Activated CD8-positive, alpha-beta T cell treated with anti-CD3 and anti-CD28 coated beads for 36 hours (primary cell): ENCODE results near the gene ADGRB3. TPM values are rescaled to one million over a fixed set of nuclear protein-coding genes. Genes with fewer than 3 reads are reported as not detected.
"Not testable (repeated sequence)": the region's sequence is repeated elsewhere in the genome, so short reads cannot be mapped to it uniquely, and the experiment has no call there.

Experiments used
- ATAC-seq: fragments of 200-7000 bp; cut with Tn5 transposase; one replicate; pipeline ENCODE4 v1.10.0; 2021; ENCODE audit warnings: mild to moderate bottlenecking, moderate library complexity
- CTCF ChIA-PET: fragments of 350-600 bp; sonication (Branson Sonifier 250); formaldehyde crosslinking; loops from one replicate; lab custom pipeline; 2021; ENCODE audit warnings: antibody characterized with exemption; lab: Charles Lee
- POLR2A ChIA-PET: fragments of 350-600 bp; sonication (Branson Sonifier 250); formaldehyde crosslinking; loops from one replicate; lab custom pipeline; 2021; ENCODE audit warnings: antibody characterized with exemption; lab: Charles Lee
- DNase-seq: peaks from one replicate; pipeline ENCODE4 v3.0.0-alpha.2; 2020
- H3K27ac Mint-ChIP-seq: one replicate; pipeline ENCODE4 v1.8.0; 2021; ENCODE audit warnings: mild to moderate bottlenecking, mixed read lengths
- H3K27me3 Mint-ChIP-seq: one replicate; pipeline ENCODE4 v1.8.0; 2021; ENCODE audit warnings: mixed read lengths
- H3K36me3 Mint-ChIP-seq: one replicate; pipeline ENCODE4 v1.8.0; 2021; ENCODE audit warnings: low read depth, mixed read lengths
- H3K4me1 Mint-ChIP-seq: one replicate; pipeline ENCODE4 v1.8.0; 2021; ENCODE audit warnings: low read depth, mixed read lengths
- H3K4me3 Mint-ChIP-seq: one replicate; pipeline ENCODE4 v1.8.0; 2021; ENCODE audit warnings: mild to moderate bottlenecking, moderate library complexity, mixed read lengths
- H3K9me3 Mint-ChIP-seq: one replicate; pipeline ENCODE4 v1.8.0; 2021; ENCODE audit warnings: mixed read lengths
- intact Hi-C: fragments of 100-400 bp; cut with micrococcal nuclease; formaldehyde crosslinking; loops from one replicate; pipeline ENCODE4 v1.10.0; 2022
- total RNA-seq, 2 experiments: library from RNA; stranded (reverse); gene quantifications; one replicate each; pipeline ENCODE4 v1.2.3, GENCODE V29; 2021
- TF ChIP-seq, protein P1 (sequence below): fragments of 200-600 bp; IDR thresholded peaks from one replicate; pipeline ENCODE4 v1.8.0; 2022; ENCODE audit warnings: antibody characterized with exemption, mild to moderate bottlenecking

The ADGRB3 gene
- total RNA-seq, 2 experiments from 2014 or later = not detected

DNA sequence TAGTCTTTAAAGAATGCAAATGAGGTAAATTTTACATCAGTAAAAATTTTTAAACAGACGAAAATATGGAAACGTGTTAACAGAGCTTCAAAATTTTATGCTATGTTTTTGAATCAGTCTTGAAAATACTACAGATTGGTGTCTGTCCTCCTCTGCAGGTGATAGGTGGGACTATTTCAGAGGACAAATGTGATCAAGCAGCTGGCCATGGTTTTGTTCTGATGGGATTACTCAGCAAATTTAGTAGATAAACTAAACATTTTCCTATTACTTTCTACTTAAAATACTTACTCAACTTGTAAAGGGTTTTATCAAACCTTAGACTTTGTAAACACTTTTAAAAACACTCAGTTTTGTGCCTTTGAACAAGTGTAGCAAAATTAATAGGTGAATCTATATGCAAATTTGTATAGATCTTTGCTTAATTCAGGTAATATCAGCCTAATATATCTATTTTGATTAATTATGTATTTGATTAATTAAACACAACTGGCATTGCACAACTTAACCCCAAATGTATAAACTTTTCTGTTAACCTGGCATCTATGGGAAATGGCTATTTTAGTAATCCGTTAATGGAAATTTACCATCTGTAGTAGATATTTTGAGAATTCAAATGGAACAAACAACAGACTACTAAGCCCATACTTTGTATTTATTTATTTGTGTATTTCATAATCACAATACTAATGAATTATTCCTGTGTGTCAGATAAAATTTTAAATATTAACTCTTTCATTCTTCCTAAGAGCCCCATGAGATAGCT lies 22.5 kb downstream of the ADGRB3 start:
- DNase-seq = no peak
- H3K9me3 Mint-ChIP-seq = no peaks in the 10 kb centered on the region
- H3K4me3 Mint-ChIP-seq = no peak overlapping the region
- H3K27me3 Mint-ChIP-seq = no peaks in the 10 kb centered on the region
- POLR2A ChIA-PET = no interaction called here
- TF ChIP-seq, protein P1, sequence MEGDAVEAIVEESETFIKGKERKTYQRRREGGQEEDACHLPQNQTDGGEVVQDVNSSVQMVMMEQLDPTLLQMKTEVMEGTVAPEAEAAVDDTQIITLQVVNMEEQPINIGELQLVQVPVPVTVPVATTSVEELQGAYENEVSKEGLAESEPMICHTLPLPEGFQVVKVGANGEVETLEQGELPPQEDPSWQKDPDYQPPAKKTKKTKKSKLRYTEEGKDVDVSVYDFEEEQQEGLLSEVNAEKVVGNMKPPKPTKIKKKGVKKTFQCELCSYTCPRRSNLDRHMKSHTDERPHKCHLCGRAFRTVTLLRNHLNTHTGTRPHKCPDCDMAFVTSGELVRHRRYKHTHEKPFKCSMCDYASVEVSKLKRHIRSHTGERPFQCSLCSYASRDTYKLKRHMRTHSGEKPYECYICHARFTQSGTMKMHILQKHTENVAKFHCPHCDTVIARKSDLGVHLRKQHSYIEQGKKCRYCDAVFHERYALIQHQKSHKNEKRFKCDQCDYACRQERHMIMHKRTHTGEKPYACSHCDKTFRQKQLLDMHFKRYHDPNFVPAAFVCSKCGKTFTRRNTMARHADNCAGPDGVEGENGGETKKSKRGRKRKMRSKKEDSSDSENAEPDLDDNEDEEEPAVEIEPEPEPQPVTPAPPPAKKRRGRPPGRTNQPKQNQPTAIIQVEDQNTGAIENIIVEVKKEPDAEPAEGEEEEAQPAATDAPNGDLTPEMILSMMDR = no peak
- ATAC-seq = no peak
- no peaks in the 10 kb centered on the region for H3K36me3 Mint-ChIP-seq
- no peaks in the 10 kb centered on the region for H3K4me1 Mint-ChIP-seq
- H3K27ac Mint-ChIP-seq = no peak overlapping the region
- intact Hi-C loops = no loop called here
- CTCF ChIA-PET = no interaction called here

- Mint-ChIP-seq H3K9me3 (no peaks in the 10 kb centered on the region), H3K27me3 (no peaks in the 10 kb centered on the region), H3K27ac (no peak overlapping the region), H3K4me1 (no peaks in the 10 kb centered on the region), H3K36me3 (no peaks in the 10 kb centered on the region), H3K4me3 (no peak overlapping the region)
- DNase-seq = no peak
- no peak for ATAC-seq
- intact Hi-C loops = no loop called here
- ChIA-PET POLR2A (no interaction called here), CTCF (no interaction called here)
- TF ChIP-seq, protein P1 = no peak
Observed at GRCh38 chr6:68658338-68658737, 23.3 kb downstream of the ADGRB3 start.

DNA sequence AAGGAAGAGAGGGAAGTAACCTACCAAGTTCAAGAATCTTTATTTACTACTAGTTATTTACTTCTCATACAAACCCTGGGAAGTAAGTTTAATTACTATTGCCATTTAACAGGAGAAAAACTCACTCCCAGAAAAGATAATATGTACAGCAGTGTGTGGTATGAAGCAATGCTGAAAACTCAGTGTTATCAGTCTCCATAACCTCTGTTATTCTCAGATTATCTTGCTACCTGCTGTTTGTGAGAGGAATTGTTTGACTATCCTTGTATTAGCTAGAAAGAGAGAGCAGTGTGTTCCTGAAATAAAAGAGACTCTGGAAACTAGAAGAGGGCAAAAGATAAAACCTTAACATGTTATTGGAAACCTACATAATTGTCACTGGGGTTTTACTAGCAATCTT lies 38.2 kb downstream of the ADGRB3 start:
- H3K4me1 Mint-ChIP-seq = no peaks in the 10 kb centered on the region
- no peaks in the 10 kb centered on the region for H3K9me3 Mint-ChIP-seq
- H3K27ac Mint-ChIP-seq = no peak overlapping the region
- H3K4me3 Mint-ChIP-seq = no peak overlapping the region
- ChIA-PET CTCF (no interaction called here), POLR2A (no interaction called here)
- ATAC-seq = no peak
- H3K27me3 Mint-ChIP-seq = no peaks in the 10 kb centered on the region
- intact Hi-C loops = no loop called here
- DNase-seq = no peak
- no peaks in the 10 kb centered on the region for H3K36me3 Mint-ChIP-seq
- TF ChIP-seq, protein P1 = no peak

GRCh38 chr6:68675548-68675947 lies 40.5 kb downstream of the ADGRB3 start:
- Mint-ChIP-seq H3K4me3 (no peak overlapping the region), H3K9me3 (no peaks in the 10 kb centered on the region), H3K36me3 (no peaks in the 10 kb centered on the region), H3K27ac (no peak overlapping the region), H3K27me3 (no peaks in the 10 kb centered on the region), H3K4me1 (no peaks in the 10 kb centered on the region)
- POLR2A ChIA-PET = no interaction called here
- TF ChIP-seq, protein P1 = no peak
- DNase-seq (no peak), ATAC-seq (no peak)
- CTCF ChIA-PET = no interaction called here
- intact Hi-C loops = no loop called here

DNA sequence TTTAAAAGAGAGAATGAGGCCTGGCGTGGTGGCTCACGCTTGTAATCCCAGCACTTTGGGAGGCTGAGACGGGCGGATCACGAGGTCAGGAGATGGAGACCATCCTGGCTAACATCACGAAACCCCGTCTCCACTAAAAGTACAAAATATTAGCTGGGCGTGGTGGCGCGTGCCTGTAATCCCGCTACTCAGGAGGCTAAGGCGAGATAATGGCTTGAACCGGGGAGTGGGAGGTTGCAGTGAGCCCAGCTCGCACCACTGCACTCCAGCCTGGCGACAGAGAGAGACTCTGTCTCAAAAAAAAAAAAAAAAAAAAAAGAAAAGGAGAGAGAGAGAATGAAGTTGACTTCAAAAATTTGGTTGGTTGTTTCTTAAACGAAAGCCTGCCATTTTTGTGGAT lies 41.0 kb downstream of the ADGRB3 start:
- H3K9me3 Mint-ChIP-seq, H3K27me3 Mint-ChIP-seq, H3K4me3 Mint-ChIP-seq, ATAC-seq, intact Hi-C loops, H3K4me1 Mint-ChIP-seq, DNase-seq, POLR2A ChIA-PET, H3K36me3 Mint-ChIP-seq, CTCF ChIA-PET, H3K27ac Mint-ChIP-seq: not testable (repeated sequence)
